HEK293T (cell line): Measurements from ENCODE around the gene SEC11C.

Experiments used
- CTCF ChIA-PET: fragments of 350-600 bp; formaldehyde crosslinking; extraction: SDS; loops from one replicate; lab custom pipeline; 2021; ENCODE audit warnings: antibody characterized with exemption, inconsistent platforms; lab: Yijun Ruan, JAX
- POLR2A ChIA-PET: fragments of 350-600 bp; formaldehyde crosslinking; extraction: SDS; loops from one replicate; lab custom pipeline; 2020; ENCODE audit warnings: antibody characterized with exemption, inconsistent platforms; lab: Yijun Ruan, JAX
- DNase-seq: peaks from one replicate; pipeline ENCODE4 v3.0.0; 2012; ENCODE audit warnings: mixed read lengths; ENCODE audit errors: extremely low spot score
- ARNT ChIP-seq: fragments of 450-650 bp; IDR thresholded peaks from 2 replicates; pipeline ENCODE4 v1.6.1; 2017; ENCODE audit warnings: mild to moderate bottlenecking
- BHLHE40 ChIP-seq: fragments of 450-650 bp; IDR thresholded peaks from 2 replicates; pipeline ENCODE4 v1.6.1; 2016; ENCODE audit warnings: mild to moderate bottlenecking, moderate library complexity, borderline replicate concordance
- CTBP1 ChIP-seq: fragments of 450-650 bp; IDR thresholded peaks from 2 replicates; pipeline ENCODE4 v1.6.1; 2016; ENCODE audit warnings: borderline replicate concordance
- ELF4 ChIP-seq: fragments of 450-650 bp; IDR thresholded peaks from 2 replicates; pipeline ENCODE4 v1.6.1; 2017; ENCODE audit warnings: antibody characterized with exemption
- FOXA1 ChIP-seq: fragments of 450-650 bp; IDR thresholded peaks from 2 replicates; pipeline ENCODE4 v1.6.1; 2016; ENCODE audit warnings: mild to moderate bottlenecking
- FOXK2 ChIP-seq: fragments of 450-650 bp; IDR thresholded peaks from 2 replicates; pipeline ENCODE4 v1.6.1; 2016; ENCODE audit warnings: mild to moderate bottlenecking
- FOXM1 ChIP-seq: fragments of 450-650 bp; IDR thresholded peaks from 2 replicates; pipeline ENCODE4 v1.6.1; 2017; ENCODE audit warnings: mild to moderate bottlenecking, borderline replicate concordance
- HDGF ChIP-seq: fragments of 450-650 bp; IDR thresholded peaks from 2 replicates; pipeline ENCODE4 v1.6.1; 2017; ENCODE audit warnings: antibody characterized with exemption, borderline replicate concordance
- L3MBTL2 ChIP-seq: fragments of 450-650 bp; conservative IDR thresholded peaks from 2 replicates; pipeline ENCODE4 v1.6.1; 2016; ENCODE audit warnings: mild to moderate bottlenecking
- LEF1 ChIP-seq: fragments of 450-650 bp; IDR thresholded peaks from 2 replicates; pipeline ENCODE4 v1.6.1; 2017; ENCODE audit warnings: mild to moderate bottlenecking, borderline replicate concordance
- NFRKB ChIP-seq: fragments of 450-650 bp; IDR thresholded peaks from 2 replicates; pipeline ENCODE4 v1.6.1; 2016; ENCODE audit warnings: mild to moderate bottlenecking, moderate library complexity
- SP1 ChIP-seq: fragments of 450-650 bp; IDR thresholded peaks from 2 replicates; pipeline ENCODE4 v1.6.1; 2017
- SUZ12 ChIP-seq: fragments of 450-650 bp; IDR thresholded peaks from 2 replicates; pipeline ENCODE4 v1.6.1; 2016; ENCODE audit warnings: mild to moderate bottlenecking
- TARDBP ChIP-seq: fragments of 450-650 bp; IDR thresholded peaks from 2 replicates; pipeline ENCODE4 v1.6.1; 2016
- ZNF384 ChIP-seq: fragments of 450-650 bp; IDR thresholded peaks from 2 replicates; pipeline ENCODE4 v1.6.1; 2016
- TF ChIP-seq, protein P1 (sequence below): fragments of 450-650 bp; IDR thresholded peaks from 2 replicates; pipeline ENCODE4 v1.6.1; 2016

Gene SEC11C

DNA sequence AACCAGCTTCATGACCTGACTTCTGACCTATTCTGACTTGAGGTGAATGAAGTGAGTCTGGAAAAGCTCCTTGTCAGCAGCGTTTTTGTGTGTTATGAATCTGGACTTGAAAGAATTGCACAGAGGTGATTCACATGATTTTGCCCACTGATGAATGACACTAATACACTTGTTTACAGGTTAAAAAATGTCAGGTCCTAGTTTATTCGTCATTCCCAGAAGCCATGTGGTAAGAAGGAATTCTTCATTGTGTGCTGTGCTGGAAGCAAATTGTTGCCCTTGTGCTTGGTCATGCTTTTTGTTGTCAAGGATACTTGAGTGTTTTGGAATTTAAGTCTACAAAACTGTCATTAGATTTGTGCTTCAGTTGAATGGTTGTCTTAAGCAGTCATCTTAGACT, 15.5 kb downstream of the SEC11C start:
- CTCF ChIA-PET: no interaction called here
- no peak for TF ChIP-seq CTBP1
- no peak for TF ChIP-seq SUZ12
- no peak for TF ChIP-seq ZNF384
- TF ChIP-seq ARNT: no peak
- no peak for TF ChIP-seq FOXM1
- TF ChIP-seq, protein P1, sequence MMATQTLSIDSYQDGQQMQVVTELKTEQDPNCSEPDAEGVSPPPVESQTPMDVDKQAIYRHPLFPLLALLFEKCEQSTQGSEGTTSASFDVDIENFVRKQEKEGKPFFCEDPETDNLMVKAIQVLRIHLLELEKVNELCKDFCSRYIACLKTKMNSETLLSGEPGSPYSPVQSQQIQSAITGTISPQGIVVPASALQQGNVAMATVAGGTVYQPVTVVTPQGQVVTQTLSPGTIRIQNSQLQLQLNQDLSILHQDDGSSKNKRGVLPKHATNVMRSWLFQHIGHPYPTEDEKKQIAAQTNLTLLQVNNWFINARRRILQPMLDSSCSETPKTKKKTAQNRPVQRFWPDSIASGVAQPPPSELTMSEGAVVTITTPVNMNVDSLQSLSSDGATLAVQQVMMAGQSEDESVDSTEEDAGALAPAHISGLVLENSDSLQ: no peak
- no peak for TF ChIP-seq HDGF
- TF ChIP-seq BHLHE40: no peak
- TF ChIP-seq ELF4: no peak
- no peak for TF ChIP-seq FOXK2
- no peak for TF ChIP-seq TARDBP
- no peak for TF ChIP-seq SP1
- no peak for TF ChIP-seq NFRKB
- no peak for TF ChIP-seq LEF1
- no peak for TF ChIP-seq L3MBTL2
- no peak for TF ChIP-seq FOXA1
- POLR2A ChIA-PET: no interaction called here
- no peak for DNase-seq

DNA sequence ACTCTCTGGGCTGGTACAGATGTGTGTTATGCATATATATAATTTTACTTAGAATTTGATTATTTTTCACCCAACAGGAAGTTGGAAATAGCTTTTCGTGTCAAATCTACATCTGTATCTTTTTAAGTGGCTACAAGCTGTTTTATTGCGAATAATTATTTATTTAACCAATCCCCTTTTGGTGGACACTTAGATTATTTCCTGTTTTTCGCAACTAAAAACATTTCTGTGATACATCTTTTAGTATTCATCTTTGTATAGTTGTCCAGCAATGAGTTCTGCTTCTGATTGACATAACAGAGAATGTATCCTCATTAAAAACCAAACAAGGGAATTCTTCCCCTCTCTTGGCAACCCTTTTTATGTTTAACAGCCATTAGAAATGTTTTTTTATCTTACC, 16.6 kb downstream of the SEC11C start:
- CTCF ChIA-PET: no interaction called here
- DNase-seq: no peak
- POLR2A ChIA-PET: no interaction called here
- TF ChIP-seq LEF1 (no peak), FOXK2 (no peak), ELF4 (no peak), HDGF (no peak), SP1 (no peak), CTBP1 (no peak), FOXA1 (no peak), L3MBTL2 (no peak), BHLHE40 (no peak), ZNF384 (no peak), ARNT (no peak), NFRKB (no peak), SUZ12 (no peak), TARDBP (no peak), FOXM1 (no peak)
- TF ChIP-seq, protein P1: no peak

DNA sequence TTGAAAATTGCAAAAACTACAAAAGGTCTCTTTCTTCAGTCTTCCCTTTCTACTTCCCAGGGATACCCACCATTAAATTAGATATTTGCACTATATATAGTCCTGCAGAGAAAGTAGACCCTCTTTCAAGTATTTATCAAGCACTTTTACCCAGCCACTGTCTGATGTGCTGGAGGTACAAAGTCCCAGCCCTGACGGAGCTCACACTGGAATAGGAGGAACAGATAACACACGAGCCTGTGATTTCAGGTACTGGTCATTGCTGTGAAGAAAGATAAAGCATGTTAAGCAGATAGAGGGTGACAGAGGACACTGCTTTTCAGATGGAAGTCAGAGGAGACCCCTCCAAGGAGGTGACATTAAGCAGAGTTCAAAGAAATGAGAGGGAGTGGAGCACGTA, 19.6 kb downstream of the SEC11C start:
- ChIA-PET POLR2A (no interaction called here), CTCF (no interaction called here)
- no peak for TF ChIP-seq HDGF
- no peak for TF ChIP-seq FOXA1
- TF ChIP-seq LEF1: no peak
- no peak for TF ChIP-seq CTBP1
- no peak for TF ChIP-seq ZNF384
- TF ChIP-seq TARDBP: no peak
- no peak for TF ChIP-seq BHLHE40
- TF ChIP-seq, protein P1: no peak
- no peak for TF ChIP-seq SUZ12
- no peak for TF ChIP-seq FOXK2
- TF ChIP-seq L3MBTL2: no peak
- no peak for DNase-seq

DNA sequence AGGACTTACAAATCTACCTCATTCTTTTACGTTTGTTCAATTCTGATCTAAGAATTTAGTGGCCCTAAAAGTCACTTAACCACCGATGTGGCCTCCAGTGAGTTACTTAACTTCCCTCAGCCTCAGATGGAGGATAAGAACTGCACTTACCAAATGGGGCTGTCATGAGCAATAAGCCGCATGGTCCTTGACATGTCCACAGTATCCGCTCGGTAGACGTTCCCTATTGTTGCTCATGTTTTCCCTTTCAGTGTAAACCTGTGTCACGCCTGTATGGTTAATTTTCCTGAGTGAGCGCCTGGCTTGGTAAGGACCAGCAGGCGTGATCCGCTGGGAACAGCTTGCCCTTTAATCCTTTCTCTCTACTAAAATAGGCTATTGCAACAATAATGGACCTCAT, 20.3 kb downstream of the SEC11C start:
- CTCF ChIA-PET: interaction anchor here (0.9 kb wide), 1 partner anchor 89 kb away, joined by 4 read pairs; no protein-coding TSS in a partner anchor
- no peak for DNase-seq
- POLR2A ChIA-PET: no interaction called here
- TF ChIP-seq FOXA1 (no peak), FOXM1 (no peak), FOXK2 (no peak), L3MBTL2 (no peak), CTBP1 (no peak), LEF1 (no peak), ELF4 (no peak), HDGF (no peak), TARDBP (no peak), NFRKB (no peak), SUZ12 (no peak), ARNT (no peak), ZNF384 (no peak), SP1 (no peak), BHLHE40 (no peak)
- TF ChIP-seq, protein P1: no peak

DNA sequence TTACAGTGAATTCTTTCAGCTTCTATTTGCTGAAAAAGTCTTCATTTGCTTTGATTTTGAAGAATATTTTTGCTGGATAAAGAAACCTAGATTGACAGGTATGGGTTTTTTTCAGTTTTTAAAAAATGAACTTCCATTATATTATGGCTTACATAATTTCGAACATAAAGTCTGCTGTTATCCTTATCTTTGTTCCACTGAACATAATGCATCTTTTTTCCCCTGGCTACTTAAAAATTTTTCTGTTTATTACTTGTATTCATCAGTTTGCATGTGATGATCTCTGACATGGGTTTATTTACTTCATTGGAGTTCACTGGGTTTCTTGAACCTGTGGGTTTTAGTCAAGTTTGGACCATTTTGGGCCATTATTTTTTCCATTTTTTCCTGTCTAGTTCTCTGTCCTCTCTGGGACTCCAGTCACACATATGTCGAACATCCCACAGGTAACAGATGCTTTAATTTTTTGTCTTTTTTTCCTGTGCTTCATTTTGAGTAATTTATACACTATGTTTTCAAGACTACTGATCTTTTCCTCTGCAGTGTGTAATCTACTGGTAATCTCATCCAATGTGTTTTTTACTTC, 33.1 kb downstream of the SEC11C start:
- TF ChIP-seq CTBP1: no peak
- no peak for TF ChIP-seq BHLHE40
- no peak for TF ChIP-seq SUZ12
- no peak for TF ChIP-seq LEF1
- TF ChIP-seq NFRKB: no peak
- TF ChIP-seq ZNF384: no peak
- no peak for TF ChIP-seq FOXK2
- no peak for TF ChIP-seq FOXA1
- TF ChIP-seq FOXM1: no peak
- no peak for TF ChIP-seq HDGF
- TF ChIP-seq, protein P1: no peak
- TF ChIP-seq ARNT: no peak
- TF ChIP-seq L3MBTL2: no peak
- no peak for TF ChIP-seq TARDBP
- no peak for TF ChIP-seq ELF4
- TF ChIP-seq SP1: no peak
- POLR2A ChIA-PET: no interaction called here
- CTCF ChIA-PET: no interaction called here
- no peak for DNase-seq
